Measurements from ENCODE around the gene SLC1A2. TPM values are rescaled to one million over a fixed set of nuclear protein-coding genes. Genes with fewer than 3 reads are reported as not detected.

Gene SLC1A2
- total RNA-seq, 2 donors from 2014 or later = 7.1 to 13.5 TPM

DNA sequence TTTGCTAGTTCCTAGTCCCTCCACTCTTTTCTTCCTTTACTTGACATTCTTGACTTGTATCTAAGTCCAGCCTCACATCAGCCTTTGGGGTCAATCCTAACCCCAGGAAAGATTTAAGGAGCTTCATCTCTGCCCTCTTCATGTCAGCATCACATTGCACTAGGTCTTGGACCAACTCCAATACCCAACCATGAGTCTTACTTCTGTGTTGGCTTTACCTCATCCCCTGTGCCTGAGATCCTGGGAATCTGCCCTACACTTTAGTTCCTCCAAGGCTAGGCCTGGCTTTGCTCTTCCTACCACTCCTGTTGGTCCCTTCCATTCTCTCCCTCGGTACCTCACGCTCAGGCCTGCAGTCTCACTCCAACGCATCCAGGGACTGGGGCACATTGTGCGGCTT lies 117.0 kb downstream of the SLC1A2 start:
- Histone ChIP-seq H3K9ac (ENCODE audit: extremely low read depth, low read length, poor library complexity, severe bottlenecking) (no peak overlapping the region), H3K4me3 (ENCODE audit: low read length) (no peak overlapping the region), H3K4me1 (ENCODE audit: control insufficient read depth, insufficient read depth, low read length) (peaks cover 4% of the 10 kb centered on the region), H3K9me3 (ENCODE audit: control insufficient read depth, low read length) (no peaks in the 10 kb centered on the region), H3K27me3 (ENCODE audit: control insufficient read depth, insufficient read depth, low read length, poor library complexity, severe bottlenecking) (peaks cover 11% of the 10 kb centered on the region), H3K27ac (ENCODE audit: low read depth, low read length) (no peak overlapping the region), H3K36me3 (ENCODE audit: control insufficient read depth, insufficient read depth, low read length) (no peaks in the 10 kb centered on the region)
- WGBS, 2 experiments (ENCODE audit: insufficient coverage in 1 of 2, insufficient read length in 1 of 2) = 95 to 96% methylated on average over 4 of the region's 4 CpGs
- Mint-ChIP-seq H3K27ac (no peak overlapping the region), H3K36me3 (ENCODE audit: low read depth) (no peaks in the 10 kb centered on the region), H3K4me3 (no peak overlapping the region), H3K27me3 (ENCODE audit: insufficient read depth) (peaks cover 12% of the 10 kb centered on the region), H3K4me1 (peaks cover 25% of the 10 kb centered on the region), H3K9me3 (no peaks in the 10 kb centered on the region)
- TF ChIP-seq, protein P1, sequence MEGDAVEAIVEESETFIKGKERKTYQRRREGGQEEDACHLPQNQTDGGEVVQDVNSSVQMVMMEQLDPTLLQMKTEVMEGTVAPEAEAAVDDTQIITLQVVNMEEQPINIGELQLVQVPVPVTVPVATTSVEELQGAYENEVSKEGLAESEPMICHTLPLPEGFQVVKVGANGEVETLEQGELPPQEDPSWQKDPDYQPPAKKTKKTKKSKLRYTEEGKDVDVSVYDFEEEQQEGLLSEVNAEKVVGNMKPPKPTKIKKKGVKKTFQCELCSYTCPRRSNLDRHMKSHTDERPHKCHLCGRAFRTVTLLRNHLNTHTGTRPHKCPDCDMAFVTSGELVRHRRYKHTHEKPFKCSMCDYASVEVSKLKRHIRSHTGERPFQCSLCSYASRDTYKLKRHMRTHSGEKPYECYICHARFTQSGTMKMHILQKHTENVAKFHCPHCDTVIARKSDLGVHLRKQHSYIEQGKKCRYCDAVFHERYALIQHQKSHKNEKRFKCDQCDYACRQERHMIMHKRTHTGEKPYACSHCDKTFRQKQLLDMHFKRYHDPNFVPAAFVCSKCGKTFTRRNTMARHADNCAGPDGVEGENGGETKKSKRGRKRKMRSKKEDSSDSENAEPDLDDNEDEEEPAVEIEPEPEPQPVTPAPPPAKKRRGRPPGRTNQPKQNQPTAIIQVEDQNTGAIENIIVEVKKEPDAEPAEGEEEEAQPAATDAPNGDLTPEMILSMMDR (conservative IDR thresholded peaks at IDR 0.05) = no peak
- DNase-seq = no peak

DNA sequence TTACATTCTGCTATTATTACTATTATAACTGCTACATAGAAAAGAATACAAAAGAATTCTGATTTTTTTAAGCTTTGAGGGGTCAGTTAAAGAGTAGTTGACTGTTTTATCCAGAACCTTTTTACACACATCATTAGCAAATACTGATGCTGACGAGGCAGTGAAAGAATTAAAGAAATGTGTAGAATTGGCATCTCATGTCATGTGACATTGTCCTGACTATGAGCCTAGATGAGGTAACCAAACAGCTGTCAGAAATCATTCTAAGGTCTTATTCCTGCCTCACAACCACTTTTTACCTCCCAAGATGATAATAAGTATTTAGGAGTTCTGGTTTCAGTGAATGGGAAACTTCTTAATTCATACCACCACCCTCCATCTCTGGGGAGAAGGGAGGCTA lies 121.0 kb downstream of the SLC1A2 start:
- H3K36me3 ChIP-seq (ENCODE audit: control insufficient read depth, insufficient read depth, low read length) = no peaks in the 10 kb centered on the region

GRCh38 chr11:35295751-35296150 lies 123.6 kb downstream of the SLC1A2 start:
- Histone ChIP-seq H3K27me3 (ENCODE audit: control insufficient read depth, insufficient read depth, low read length, poor library complexity, severe bottlenecking) (no peaks in the 10 kb centered on the region), H3K36me3 (ENCODE audit: control insufficient read depth, insufficient read depth, low read length) (no peaks in the 10 kb centered on the region), H3K9ac (ENCODE audit: extremely low read depth, low read length, poor library complexity, severe bottlenecking) (no peak overlapping the region), H3K4me3 (ENCODE audit: low read length) (no peak overlapping the region), H3K9me3 (ENCODE audit: control insufficient read depth, low read length) (no peaks in the 10 kb centered on the region), H3K27ac (ENCODE audit: low read depth, low read length) (no peak overlapping the region), H3K4me1 (ENCODE audit: control insufficient read depth, insufficient read depth, low read length) (no peaks in the 10 kb centered on the region)
- TF ChIP-seq, protein P1 (conservative IDR thresholded peaks at IDR 0.05) = no peak
- DNase-seq = no peak
- WGBS, 2 experiments (ENCODE audit: insufficient coverage in 1 of 2, insufficient read length in 1 of 2) = 95 to 96% methylated on average over 2 of the region's 2 CpGs
- no peak overlapping the region for H3K4me3 Mint-ChIP-seq
- H3K4me1 Mint-ChIP-seq = no peaks in the 10 kb centered on the region
- H3K36me3 Mint-ChIP-seq (ENCODE audit: low read depth) = no peaks in the 10 kb centered on the region
- peaks cover 3% of the 10 kb centered on the region for H3K27me3 Mint-ChIP-seq (ENCODE audit: insufficient read depth)
- no peak overlapping the region for H3K27ac Mint-ChIP-seq
- no peaks in the 10 kb centered on the region for H3K9me3 Mint-ChIP-seq

More for the DNA sequence above, 121.0 kb downstream of the SLC1A2 start:
- H3K27me3 Mint-ChIP-seq (ENCODE audit: insufficient read depth) = peaks cover 3% of the 10 kb centered on the region
- no peak overlapping the region for H3K4me3 Mint-ChIP-seq
- Histone ChIP-seq H3K9ac (ENCODE audit: extremely low read depth, low read length, poor library complexity, severe bottlenecking) (no peak overlapping the region), H3K4me3 (ENCODE audit: low read length) (no peak overlapping the region), H3K9me3 (ENCODE audit: control insufficient read depth, low read length) (no peaks in the 10 kb centered on the region), H3K4me1 (ENCODE audit: control insufficient read depth, insufficient read depth, low read length) (no peaks in the 10 kb centered on the region), H3K27me3 (ENCODE audit: control insufficient read depth, insufficient read depth, low read length, poor library complexity, severe bottlenecking) (peaks cover 4% of the 10 kb centered on the region), H3K27ac (ENCODE audit: low read depth, low read length) (no peak overlapping the region)
- no peaks in the 10 kb centered on the region for H3K4me1 Mint-ChIP-seq
- H3K9me3 Mint-ChIP-seq = no peaks in the 10 kb centered on the region
- H3K27ac Mint-ChIP-seq = no peak overlapping the region
- TF ChIP-seq, protein P1 (conservative IDR thresholded peaks at IDR 0.05) = no peak
- 100% methylated on average over 1 of the region's 1 CpG; no CpG with 5 or more reads in 1 of the 2 experiments for WGBS, 2 experiments (ENCODE audit: insufficient coverage in 1 of 2, insufficient read length in 1 of 2)
- no peaks in the 10 kb centered on the region for H3K36me3 Mint-ChIP-seq (ENCODE audit: low read depth)
- no peak for DNase-seq
